HuH-7 (cell line): ENCODE measurements around the gene AP1S3.
"Not testable (repeated sequence)": the region's sequence is repeated elsewhere in the genome, so short reads cannot be mapped to it uniquely, and the experiment has no call there.

ENCODE experiments used
- DNase-seq: peaks from one replicate; pipeline ENCODE4 v3.0.0; 2011; ENCODE audit warnings: low spot score

Gene AP1S3

DNA sequence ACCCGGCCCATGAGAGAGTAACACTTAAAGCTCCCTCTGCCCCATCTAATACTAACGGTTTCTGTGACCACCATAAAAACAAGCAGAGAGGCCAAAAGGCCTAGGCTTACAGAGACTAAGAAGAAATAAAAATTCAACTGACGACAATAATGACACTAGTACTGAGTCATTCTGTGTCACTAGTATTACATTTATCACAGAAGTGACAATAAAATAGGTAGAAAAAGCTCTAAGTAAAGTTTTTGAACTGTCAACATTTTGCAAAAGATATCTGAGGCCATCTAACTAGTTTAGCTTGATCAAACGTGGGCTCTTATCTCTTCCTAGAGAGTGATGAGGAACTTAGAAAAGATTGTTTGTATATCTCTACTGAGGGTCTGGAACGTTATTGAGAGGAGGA is 35.6 kb downstream of the AP1S3 start:
- DNase-seq, result no peak

- no peak for DNase-seq
Measured at GRCh38 chr2:223800908-223801307, 36.5 kb downstream of the AP1S3 start.

- peak; percentile 12 for DNase-seq
Measured at GRCh38 chr2:223797811-223798721, 39.3 kb downstream of the AP1S3 start.

DNA sequence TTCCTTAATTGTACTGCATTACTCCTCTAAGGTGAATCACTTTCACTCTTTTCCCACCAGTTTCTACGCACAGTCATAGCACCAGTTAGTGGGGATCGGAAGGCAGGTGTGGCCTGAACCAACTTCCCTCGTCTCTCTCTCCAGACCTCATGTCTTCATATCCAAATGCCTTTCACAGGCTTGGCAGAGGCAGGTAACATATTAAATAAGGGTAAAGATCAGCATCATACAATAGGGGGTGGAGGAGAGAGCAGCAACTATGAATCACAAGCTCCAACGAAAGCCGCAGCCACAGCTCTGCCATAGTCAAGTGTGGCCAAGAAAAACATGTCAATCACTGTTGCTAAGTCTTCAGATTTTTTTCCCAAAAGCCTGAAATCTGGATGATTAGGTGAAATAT is 40.3 kb downstream of the AP1S3 start:
- DNase-seq, result no peak

DNA sequence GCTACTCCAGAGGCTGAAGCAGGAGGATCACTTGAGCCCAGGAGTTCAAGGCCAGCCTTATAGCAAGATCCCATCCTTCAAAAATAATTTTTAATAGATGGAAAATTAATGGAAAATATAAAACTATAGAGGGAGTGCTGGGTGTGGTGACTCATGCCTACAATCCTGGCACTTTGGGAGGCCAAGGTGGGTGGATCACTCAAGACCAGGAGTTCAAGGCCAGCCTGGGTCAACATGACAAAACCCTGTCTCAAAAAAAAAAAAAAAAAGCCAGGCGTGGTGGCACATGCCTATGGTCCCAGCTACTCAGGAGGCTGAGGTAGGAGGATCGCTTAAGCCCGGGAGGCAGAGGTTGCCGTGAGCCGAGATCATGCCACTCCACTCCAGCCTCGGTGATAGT is 48.0 kb downstream of the AP1S3 start:
- no peak for DNase-seq

DNA sequence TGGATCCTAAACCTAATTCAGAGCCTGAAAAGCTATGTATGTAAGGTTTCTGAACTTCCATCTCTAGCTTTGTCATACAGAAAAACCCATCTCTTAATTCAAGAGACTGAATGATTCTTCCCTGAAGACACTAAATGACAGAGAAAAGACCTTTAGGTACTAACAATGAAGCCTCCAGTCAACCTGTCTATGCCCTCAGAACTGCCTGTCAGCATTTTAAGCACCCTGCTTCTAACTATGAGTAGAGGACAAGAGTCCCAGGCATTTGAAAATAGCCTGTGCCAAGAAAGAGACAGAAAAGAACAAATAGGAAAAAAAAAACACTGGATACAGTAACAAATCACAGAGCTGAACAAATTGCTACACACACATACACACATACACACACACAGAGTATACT is 48.6 kb downstream of the AP1S3 start:
- DNase-seq, result no peak

DNA sequence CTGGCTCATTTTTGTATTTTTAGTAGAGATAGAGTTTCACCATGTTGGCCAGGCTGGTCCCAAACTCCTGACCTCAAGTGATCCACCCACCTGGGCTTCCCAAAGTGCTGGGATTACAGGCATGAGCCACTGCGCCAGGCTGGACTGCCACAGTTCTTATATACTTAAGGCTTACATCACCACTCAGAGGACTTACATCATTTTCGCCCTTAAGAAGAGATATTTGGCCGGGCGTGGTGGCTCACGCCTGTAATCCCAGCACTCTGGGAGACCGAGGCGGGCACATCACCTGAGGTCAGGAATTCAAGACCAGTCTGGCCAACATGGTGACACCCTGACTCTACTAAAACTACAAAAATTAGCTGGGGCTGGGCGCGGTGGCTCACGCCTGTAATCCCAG is 49.3 kb downstream of the AP1S3 start:
- not testable (repeated sequence) for DNase-seq

- no peak for DNase-seq
Measured at GRCh38 chr2:223787358-223787757, 50.0 kb downstream of the AP1S3 start.

GRCh38 chr2:223786943-223787342 is 50.4 kb downstream of the AP1S3 start:
- no peak for DNase-seq

DNA sequence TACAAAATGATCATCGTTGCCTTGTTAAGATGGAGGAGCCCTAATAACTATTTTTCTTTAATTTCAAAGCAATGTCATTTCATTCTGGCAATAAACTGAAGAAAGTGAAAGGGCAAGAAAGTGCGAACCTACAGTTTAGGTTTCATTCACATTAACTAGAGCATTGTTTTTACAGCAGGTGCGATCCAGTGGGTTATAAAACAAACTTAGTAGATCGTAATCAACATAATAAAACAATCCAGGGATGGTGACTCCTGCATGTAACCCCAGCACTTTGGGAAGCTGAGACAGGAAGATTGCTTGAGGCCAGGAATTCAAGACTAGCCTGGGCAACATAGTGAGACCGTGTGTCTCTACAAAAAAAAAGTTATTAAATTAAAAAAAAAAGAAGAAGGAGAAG is 51.1 kb downstream of the AP1S3 start:
- no peak for DNase-seq

- DNase-seq, result no peak
Measured at GRCh38 chr2:223784221-223784772, 53.1 kb downstream of the AP1S3 start.

- no peak for DNase-seq
Measured at GRCh38 chr2:223782629-223783028, 54.8 kb downstream of the AP1S3 start.

- DNase-seq, result no peak
Measured at GRCh38 chr2:223781560-223781959, 55.8 kb downstream of the AP1S3 start.

DNA sequence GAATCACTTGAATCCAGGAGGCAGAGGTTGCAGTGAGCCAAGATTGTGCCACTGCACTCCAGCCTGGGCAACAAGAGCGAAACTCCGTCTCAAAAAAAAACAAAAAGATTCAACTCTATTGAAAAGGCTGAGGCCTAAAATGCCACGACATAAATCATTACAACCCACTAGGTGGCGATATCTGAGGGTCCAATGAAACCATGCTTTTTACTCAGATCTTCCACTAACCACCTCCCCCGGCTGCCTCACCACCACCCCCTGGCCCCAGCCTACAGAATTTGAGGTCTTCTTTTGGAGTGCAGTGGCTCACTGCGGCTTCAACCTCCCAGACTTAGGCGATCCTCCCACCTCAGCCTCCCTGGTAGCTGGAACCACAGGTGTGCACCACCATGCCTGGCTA is 57.5 kb downstream of the AP1S3 start:
- peak; percentile 58 for DNase-seq

GRCh38 chr2:223774193-223774592 is 63.2 kb downstream of the AP1S3 start:
- DNase-seq, result no peak

DNA sequence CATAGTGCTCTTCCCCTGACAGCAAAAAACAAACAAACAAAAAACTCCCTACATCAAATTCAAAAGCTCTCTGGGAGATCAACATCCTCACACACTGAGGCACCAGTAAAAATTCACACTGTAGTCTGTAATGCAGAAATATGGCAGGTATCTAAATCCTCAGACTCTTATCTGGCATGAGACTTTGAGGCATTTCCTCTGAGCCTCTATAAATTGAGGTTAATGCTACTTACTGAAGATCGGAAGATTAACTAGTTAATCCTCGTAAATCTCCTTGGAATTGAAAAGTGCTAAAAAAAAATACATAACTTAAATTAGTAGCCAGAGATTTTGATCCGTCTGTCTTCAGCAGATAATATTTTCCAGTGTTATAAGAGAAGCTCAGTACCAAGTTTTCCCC is 65.0 kb downstream of the AP1S3 start:
- DNase-seq, result no peak

DNA sequence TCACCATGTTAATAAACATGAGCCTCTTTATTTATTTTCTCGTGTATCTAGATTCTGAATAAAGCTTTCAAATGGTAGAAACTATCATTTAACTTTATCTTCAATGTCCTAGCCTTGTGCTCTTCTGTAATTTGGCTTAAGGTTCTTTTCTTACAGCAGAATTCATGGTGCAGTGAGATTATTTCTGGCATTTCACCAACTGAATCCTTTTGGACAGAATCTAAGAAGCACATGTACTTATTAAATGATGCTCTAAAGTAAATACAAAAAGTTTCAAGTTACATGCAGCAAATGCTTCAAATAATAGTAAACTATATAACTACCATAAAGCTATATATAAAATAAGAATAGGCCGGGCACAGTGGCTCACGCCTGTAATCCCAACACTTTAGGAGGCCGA is 65.9 kb downstream of the AP1S3 start:
- DNase-seq, result no peak

DNA sequence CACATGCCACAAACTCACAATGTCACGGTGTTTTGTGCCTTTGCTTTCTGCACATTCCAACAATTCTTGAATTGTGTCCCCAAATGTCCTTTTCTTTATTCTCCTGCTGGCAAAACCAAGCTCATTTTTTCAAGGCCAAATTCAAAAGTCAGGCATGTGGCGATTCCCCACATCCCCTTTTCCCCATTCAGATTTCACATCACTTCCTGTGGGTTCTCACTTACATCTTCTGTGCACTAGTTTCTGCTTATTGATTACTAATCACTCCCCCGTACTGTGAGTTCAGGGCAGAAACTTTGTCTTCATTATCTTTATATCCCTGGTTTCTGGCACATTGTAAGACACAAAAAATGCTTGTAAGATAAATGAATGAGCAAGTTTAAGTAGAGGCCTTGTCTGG is 69.2 kb downstream of the AP1S3 start:
- DNase-seq, result no peak

GRCh38 chr2:223767341-223767740 is 70.0 kb downstream of the AP1S3 start:
- DNase-seq, result no peak

DNA sequence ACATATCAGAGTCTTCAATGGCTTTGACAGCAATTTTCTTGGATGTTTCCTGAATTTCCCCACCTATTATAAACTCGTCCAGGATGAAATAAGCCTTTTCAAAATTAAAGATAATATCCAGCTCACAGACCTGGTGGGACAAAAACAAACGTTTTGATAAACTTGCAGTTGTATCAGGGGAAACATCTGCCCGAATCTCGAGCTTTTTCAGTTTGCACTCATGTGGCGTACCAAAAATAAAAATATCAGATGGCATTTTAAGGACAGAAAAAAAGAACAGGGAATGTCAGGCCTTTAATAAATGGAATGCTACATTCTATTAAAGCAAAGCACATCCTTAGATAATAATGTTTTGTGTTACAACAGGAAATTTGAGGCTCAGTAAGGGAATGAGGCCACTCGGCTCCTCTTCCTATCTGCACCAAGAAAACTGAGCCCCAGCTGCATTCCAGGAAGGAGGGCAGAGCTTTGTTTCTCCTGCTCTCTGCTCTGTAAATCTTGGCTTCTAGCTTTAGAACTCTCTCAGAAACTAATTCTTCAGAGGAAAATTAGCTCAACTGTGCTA is 72.1 kb downstream of the AP1S3 start:
- DNase-seq, result no peak

DNA sequence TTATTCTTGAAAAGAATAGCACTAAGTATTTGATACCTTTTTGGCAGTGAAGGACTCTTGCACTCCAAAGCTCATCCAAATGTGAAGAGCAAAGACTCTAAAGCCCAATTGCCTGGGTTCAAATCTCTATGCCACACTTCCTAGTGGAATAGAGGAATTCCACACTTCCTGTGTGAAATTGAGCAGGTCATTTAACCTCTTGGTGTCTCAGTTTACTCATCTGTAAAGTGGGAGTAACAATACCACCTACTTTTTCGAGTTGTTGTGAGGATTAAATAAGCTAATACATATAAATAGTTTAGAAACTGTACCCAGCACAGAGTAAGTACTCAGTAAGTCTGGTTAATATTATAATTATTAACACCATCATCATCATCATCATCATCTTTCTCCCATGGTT is 72.6 kb downstream of the AP1S3 start:
- no peak for DNase-seq

DNA sequence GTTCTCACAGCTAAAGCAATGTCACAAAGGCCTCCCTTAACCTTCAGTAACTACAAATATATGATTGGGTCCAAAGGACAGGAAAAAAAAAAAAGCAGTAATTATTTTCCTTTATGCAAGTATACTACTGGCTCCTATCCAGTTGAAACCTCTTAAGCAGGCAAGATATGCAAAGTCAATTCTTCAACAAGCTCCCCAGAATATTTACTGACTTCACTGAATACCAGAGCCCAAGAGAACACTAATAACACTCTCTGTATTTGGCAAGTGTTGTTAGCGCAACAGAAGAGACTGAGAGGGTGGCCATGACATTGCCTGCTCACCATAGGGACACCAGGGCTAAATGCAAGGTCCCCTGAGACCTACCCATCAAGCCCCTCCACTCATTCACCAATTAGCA is 74.5 kb downstream of the AP1S3 start:
- no peak for DNase-seq

- DNase-seq, result not testable (repeated sequence)
Measured at GRCh38 chr2:223761746-223762145, 75.6 kb downstream of the AP1S3 start.
